H1 (cell line): Measurements from ENCODE around the gene ASPRV1. TPM values are rescaled to one million over a fixed set of nuclear protein-coding genes. Genes with fewer than 3 reads are reported as not detected.

ENCODE experiments used
- RNF2 ChIP-seq: fragments of 200-900, 300-1000 bp; sonication (generic); IDR thresholded peaks from 2 replicates; pipeline ENCODE4 v1.7.1; 2016; ENCODE audit warnings: borderline replicate concordance, low read depth, mild to moderate bottlenecking, antibody characterized with exemption, low read length; ENCODE audit not compliant: poor library complexity, severe bottlenecking; ENCODE audit errors: missing control alignments
- polyA plus RNA-seq, 7 experiments: library from polyadenylated mRNA; depleted of rRNA in 3 of 7; stranded (reverse) in 5 of 7; unstranded in 2 of 7; fragments of >200 nt in 5 of 7; fragments of 200-250 nt in 2 of 7; gene quantifications; 1 replicate in 5 of 7; 2 replicates in 1 of 7; 4 replicates in 1 of 7; pipeline versions ENCODE4 v1.2.1 to v1.2.3, GENCODE V29; 2011 to 2013; ENCODE audit warnings: missing spikeins in 2 of 7, mixed read lengths in 2 of 7
- total RNA-seq: library from RNA; stranded (reverse); fragmentation: NEBNext Ultra II Directional; extraction: Animal tissue kit (Norgen Biotek cat#: 25700); gene quantifications from 2 replicates; pipeline ENCODE4 v1.2.1, GENCODE V29; 2021

The ASPRV1 gene
- total and polyA plus RNA-seq, 2 of the 8 experiments (the other 6 are each of a cell fraction or from before 2014, with no cell fraction given), result 0.59 to 0.95 TPM

- no peak for TF ChIP-seq RNF2
These were observed 43.6 kb downstream of the ASPRV1 start (continued) for GRCh38 chr2:69917852-69918251.
